ENCODE results near the gene PARP1. TPM values are rescaled to one million over a fixed set of nuclear protein-coding genes. Genes with fewer than 3 reads are reported as not detected.

PARP1 gene
- total and polyA plus RNA-seq, 4 donors, result 39.2 to 108 (median 60.3) TPM

DNA sequence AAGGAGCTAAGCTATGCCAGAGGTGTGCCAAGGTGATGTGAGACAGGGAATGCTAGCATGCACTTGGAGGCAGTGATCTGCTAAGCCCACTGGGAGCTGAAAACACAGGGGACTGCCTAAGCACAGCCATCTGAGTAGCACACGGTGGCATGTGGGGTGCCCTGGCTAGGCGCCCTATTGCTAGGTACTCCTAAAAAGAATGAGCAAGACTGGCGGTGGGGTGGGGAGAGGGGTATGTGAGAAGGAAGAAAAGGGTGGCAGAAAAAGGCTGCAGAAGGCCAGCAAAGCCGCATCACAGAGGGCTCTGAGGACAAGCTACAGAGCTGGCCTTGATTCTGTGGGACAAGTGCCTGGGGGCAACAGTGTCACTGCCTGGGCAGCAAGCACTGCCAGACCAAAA lies 23.9 kb downstream of the PARP1 start:
- H3K36me3 ChIP-seq (ENCODE audit: control insufficient read depth in 4 of 4, insufficient read depth in 3 of 4, low read depth in 1 of 4, low read length in 3 of 4), result peaks cover 27 to 97% (median 76%) of the 10 kb centered on the region in 4 donors
- H3K4me1 ChIP-seq (ENCODE audit: control insufficient read depth in 4 of 4, insufficient read depth in 4 of 4, low read length in 3 of 4), result peaks cover 2 to 12% (median 6%) of the 10 kb centered on the region in 4 donors
- no peaks in the 10 kb centered on the region for H3K27me3 ChIP-seq (ENCODE audit: control insufficient read depth in 4 of 4, insufficient read depth in 4 of 4, low read length in 3 of 4)
- no peak overlapping the region for H3K9ac ChIP-seq (ENCODE audit: low read depth in 1 of 2, low read length in 2 of 2)
- H3K9me3 ChIP-seq (ENCODE audit: control insufficient read depth in 4 of 4, low read length in 3 of 4), result no peaks in the 10 kb centered on the region
- H3K27ac ChIP-seq (ENCODE audit: low read depth in 1 of 2, low read length in 2 of 2), result no peak overlapping the region
- 96% methylated on average over 4 of the region's 4 CpGs for WGBS
- DNase-seq (ENCODE audit: low spot score), result no peak
- H3K4me3 ChIP-seq (ENCODE audit: low read depth in 1 of 3, low read length in 3 of 3), result no peak overlapping the region
- TF ChIP-seq HNF4G (IDR thresholded peaks at IDR 0.05), result no peak
- no peak for TF ChIP-seq CTCF (IDR thresholded peaks at IDR 0.05; ENCODE audit: low read depth, low read length, missing input control)
- no peak for TF ChIP-seq ATF3 (IDR thresholded peaks at IDR 0.05)

DNA sequence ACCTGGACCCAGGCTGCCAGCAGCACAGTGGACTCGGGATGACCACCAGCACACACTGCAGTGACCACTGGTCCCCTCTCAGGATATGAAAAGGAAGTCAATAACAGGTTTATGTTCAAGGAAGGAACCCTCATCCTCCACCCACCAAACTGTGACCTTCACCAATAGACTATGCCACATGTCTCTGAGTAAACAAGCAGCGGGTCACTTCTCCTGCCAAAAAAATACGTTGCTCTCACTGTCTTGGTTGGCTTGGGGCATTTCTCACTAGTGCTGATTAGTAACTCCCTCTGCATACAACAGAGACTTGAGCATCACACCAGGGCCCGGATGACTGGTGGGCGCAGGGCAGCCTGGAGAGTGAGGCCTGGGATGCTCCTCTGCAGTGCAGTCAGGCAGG lies 25.9 kb downstream of the PARP1 start:
- no peaks in the 10 kb centered on the region for H3K27me3 ChIP-seq (ENCODE audit: control insufficient read depth in 4 of 4, insufficient read depth in 4 of 4, low read length in 3 of 4)
- H3K36me3 ChIP-seq (ENCODE audit: control insufficient read depth in 4 of 4, insufficient read depth in 3 of 4, low read depth in 1 of 4, low read length in 3 of 4), result peaks cover 27 to 97% (median 72%) of the 10 kb centered on the region in 4 donors
- no peak overlapping the region for H3K27ac ChIP-seq (ENCODE audit: low read depth in 1 of 2, low read length in 2 of 2)
- H3K9me3 ChIP-seq (ENCODE audit: control insufficient read depth in 4 of 4, low read length in 3 of 4), result no peaks in the 10 kb centered on the region
- no peak overlapping the region for H3K9ac ChIP-seq (ENCODE audit: low read depth in 1 of 2, low read length in 2 of 2)
- 72% methylated on average over 5 of the region's 5 CpGs for WGBS
- peaks cover 2 to 12% (median 6%) of the 10 kb centered on the region in 4 donors for H3K4me1 ChIP-seq (ENCODE audit: control insufficient read depth in 4 of 4, insufficient read depth in 4 of 4, low read length in 3 of 4)
- no peak for DNase-seq (ENCODE audit: low spot score)
- H3K4me3 ChIP-seq (ENCODE audit: low read depth in 1 of 3, low read length in 3 of 3), result no peak overlapping the region
- TF ChIP-seq, protein P1, sequence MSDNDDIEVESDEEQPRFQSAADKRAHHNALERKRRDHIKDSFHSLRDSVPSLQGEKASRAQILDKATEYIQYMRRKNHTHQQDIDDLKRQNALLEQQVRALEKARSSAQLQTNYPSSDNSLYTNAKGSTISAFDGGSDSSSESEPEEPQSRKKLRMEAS (IDR thresholded peaks at IDR 0.05), result no peak
- TF ChIP-seq EGR1 (IDR thresholded peaks at IDR 0.05; ENCODE audit: low read depth in 2 of 2) (no peak), HNF4G (IDR thresholded peaks at IDR 0.05) (no peak), HNF4A (conservative IDR thresholded peaks at IDR 0.05) (peak in 1 of 2 donors; percentile 25), FOXA2 (IDR thresholded peaks at IDR 0.05) (peak; percentile 84)

DNA sequence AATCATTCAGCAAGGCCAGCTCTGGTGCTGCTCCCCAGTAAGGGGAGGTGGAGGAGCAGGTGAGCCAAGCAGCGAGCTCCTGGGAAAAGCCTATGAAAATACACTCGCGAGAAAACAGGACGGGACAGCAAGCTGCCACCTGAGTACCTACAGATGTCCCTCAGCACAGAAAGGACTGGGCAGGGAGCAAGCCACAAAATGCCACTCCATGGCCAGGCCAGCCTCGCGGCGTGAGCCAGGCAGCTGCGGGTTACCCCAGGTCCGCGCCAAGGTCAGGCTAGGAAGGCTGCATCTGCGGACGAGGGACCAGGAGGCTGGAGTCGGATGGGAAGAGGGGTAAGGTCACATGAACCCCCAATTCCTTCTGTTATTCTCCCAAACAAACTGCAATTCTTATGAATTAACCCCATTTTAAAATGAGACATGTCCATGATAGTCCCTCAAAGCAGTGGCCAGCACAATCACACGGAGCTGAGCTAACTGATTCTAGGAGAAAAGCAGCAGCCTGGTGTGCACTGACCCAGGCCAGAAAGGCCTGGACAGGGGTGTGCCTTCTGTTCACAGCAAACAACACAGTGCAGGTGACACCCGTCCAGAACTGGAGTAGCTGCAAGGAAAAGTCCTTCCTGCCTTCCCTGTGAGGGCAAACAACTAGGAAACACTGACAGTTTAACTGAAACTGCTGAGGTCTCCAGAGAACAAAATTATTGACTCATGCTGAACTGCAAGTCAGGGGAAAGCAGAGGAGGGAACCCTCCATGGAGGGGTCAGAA lies 26.5 kb downstream of the PARP1 start:
- no peak overlapping the region for H3K27ac ChIP-seq (ENCODE audit: low read depth in 1 of 2, low read length in 2 of 2)
- H3K36me3 ChIP-seq (ENCODE audit: control insufficient read depth in 4 of 4, insufficient read depth in 3 of 4, low read depth in 1 of 4, low read length in 3 of 4), result peaks cover 29 to 100% (median 78%) of the 10 kb centered on the region in 4 donors
- H3K9me3 ChIP-seq (ENCODE audit: control insufficient read depth in 4 of 4, low read length in 3 of 4), result no peaks in the 10 kb centered on the region
- 92% methylated on average over 15 of the region's 15 CpGs for WGBS
- no peaks in the 10 kb centered on the region for H3K27me3 ChIP-seq (ENCODE audit: control insufficient read depth in 4 of 4, insufficient read depth in 4 of 4, low read length in 3 of 4)
- no peak overlapping the region for H3K9ac ChIP-seq (ENCODE audit: low read depth in 1 of 2, low read length in 2 of 2)
- DNase-seq (ENCODE audit: low spot score), result no peak
- no peak overlapping the region for H3K4me3 ChIP-seq (ENCODE audit: low read depth in 1 of 3, low read length in 3 of 3)
- peaks cover 2 to 12% (median 6%) of the 10 kb centered on the region in 4 donors for H3K4me1 ChIP-seq (ENCODE audit: control insufficient read depth in 4 of 4, insufficient read depth in 4 of 4, low read length in 3 of 4)
- TF ChIP-seq YY1 (IDR thresholded peaks at IDR 0.05), result no peak
- TF ChIP-seq, protein P2, sequence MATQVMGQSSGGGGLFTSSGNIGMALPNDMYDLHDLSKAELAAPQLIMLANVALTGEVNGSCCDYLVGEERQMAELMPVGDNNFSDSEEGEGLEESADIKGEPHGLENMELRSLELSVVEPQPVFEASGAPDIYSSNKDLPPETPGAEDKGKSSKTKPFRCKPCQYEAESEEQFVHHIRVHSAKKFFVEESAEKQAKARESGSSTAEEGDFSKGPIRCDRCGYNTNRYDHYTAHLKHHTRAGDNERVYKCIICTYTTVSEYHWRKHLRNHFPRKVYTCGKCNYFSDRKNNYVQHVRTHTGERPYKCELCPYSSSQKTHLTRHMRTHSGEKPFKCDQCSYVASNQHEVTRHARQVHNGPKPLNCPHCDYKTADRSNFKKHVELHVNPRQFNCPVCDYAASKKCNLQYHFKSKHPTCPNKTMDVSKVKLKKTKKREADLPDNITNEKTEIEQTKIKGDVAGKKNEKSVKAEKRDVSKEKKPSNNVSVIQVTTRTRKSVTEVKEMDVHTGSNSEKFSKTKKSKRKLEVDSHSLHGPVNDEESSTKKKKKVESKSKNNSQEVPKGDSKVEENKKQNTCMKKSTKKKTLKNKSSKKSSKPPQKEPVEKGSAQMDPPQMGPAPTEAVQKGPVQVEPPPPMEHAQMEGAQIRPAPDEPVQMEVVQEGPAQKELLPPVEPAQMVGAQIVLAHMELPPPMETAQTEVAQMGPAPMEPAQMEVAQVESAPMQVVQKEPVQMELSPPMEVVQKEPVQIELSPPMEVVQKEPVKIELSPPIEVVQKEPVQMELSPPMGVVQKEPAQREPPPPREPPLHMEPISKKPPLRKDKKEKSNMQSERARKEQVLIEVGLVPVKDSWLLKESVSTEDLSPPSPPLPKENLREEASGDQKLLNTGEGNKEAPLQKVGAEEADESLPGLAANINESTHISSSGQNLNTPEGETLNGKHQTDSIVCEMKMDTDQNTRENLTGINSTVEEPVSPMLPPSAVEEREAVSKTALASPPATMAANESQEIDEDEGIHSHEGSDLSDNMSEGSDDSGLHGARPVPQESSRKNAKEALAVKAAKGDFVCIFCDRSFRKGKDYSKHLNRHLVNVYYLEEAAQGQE (IDR thresholded peaks at IDR 0.05), result no peak
- TF ChIP-seq HNF4G (IDR thresholded peaks at IDR 0.05), result no peak
- TF ChIP-seq, protein P1 (IDR thresholded peaks at IDR 0.05), result no peak
- no peak for TF ChIP-seq JUND (IDR thresholded peaks at IDR 0.05)
- no peak for TF ChIP-seq SP1 (IDR thresholded peaks at IDR 0.05)
- no peak for TF ChIP-seq TAF1 (conservative IDR thresholded peaks at IDR 0.05)
- no peak for TF ChIP-seq FOXA2 (IDR thresholded peaks at IDR 0.05)
- TF ChIP-seq ATF3 (IDR thresholded peaks at IDR 0.05), result no peak
- no peak for TF ChIP-seq ZBTB33 (IDR thresholded peaks at IDR 0.05)
- no peak for TF ChIP-seq RXRA (IDR thresholded peaks at IDR 0.05)
- TF ChIP-seq GABPA (IDR thresholded peaks at IDR 0.05 in 1 of 2, conservative IDR thresholded peaks at IDR 0.05 in 1 of 2), result no peak
- TF ChIP-seq HNF4A (conservative IDR thresholded peaks at IDR 0.05), result no peak

All from liver (tissue), 9 donors.